ENCODE data around the gene EML6.

- TF ChIP-seq CTCF (conservative IDR thresholded peaks at IDR 0.05 in 1 of 2, IDR thresholded peaks at IDR 0.05 in 1 of 2; ENCODE audit: low read depth in 1 of 2, low read length in 2 of 2) (no peak), EZH2 (IDR thresholded peaks at IDR 0.05; ENCODE audit: low read length, missing control alignments) (no peak)
Observed at GRCh38 chr2:54952978-54953456, 229.6 kb downstream of the EML6 start.

All from fibroblast of lung (primary cell).